ENCODE data around the gene MAP2K4.

DNA sequence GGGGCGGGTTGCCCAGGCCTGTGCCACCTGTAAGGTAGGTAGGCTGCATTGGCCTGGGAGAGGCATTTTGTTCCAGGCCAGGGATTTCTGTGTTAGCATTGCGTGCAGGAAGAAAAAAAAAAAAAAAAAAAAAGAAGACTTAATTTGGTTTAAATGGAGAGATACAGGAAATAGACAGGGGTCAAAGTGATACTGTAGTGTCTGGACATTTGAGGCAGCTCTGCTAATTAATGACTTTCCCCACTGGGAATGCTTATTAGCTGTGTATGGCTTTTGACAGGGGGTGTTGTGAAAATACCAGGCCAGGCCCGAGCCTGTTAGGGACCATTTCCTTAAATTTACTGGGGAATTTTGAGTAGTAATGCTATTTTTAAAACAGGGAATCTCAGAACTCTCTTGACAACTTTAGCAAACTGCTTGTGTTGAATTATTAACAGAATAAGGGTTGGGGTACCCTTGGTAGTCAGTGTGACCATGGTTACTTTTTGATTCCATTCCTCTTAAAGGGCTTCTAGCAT is 1.0 kb downstream of the MAP2K4 start:
- no peak for TF ChIP-seq CTCF (IDR thresholded peaks at IDR 0.05; ENCODE audit: insufficient read depth, low read depth, low read length)
- no peak for TF ChIP-seq EZH2 (IDR thresholded peaks at IDR 0.05; ENCODE audit: insufficient read depth, low read length)

Measured in astrocyte (in vitro differentiated cells and primary cell).